Smooth muscle cell (in vitro differentiated cells): ENCODE measurements around the gene ETFB. TPM values are rescaled to one million over a fixed set of nuclear protein-coding genes. Genes with fewer than 3 reads are reported as not detected.
A peak's percentile ranks its signal among the peaks of the same experiment; 100 is the strongest.

Experiments used
- DNase-seq: peaks from one replicate; lab custom pipeline; 2025; ENCODE audit not compliant: unreplicated experiment; lab: John Stamatoyannopoulos, UW
- H2AFZ ChIP-seq: fragments of 200-600 bp; sonication (generic); 2 replicates; pipeline ENCODE4 v1.6.0; 2016; ENCODE audit warnings: antibody characterized with exemption, low read depth, mild to moderate bottlenecking
- H3F3A ChIP-seq: fragments of 200-600 bp; sonication (generic); 2 replicates; pipeline ENCODE4 v1.6.0; 2017; ENCODE audit warnings: antibody characterized with exemption, low read depth
- H3K27ac ChIP-seq: fragments of 200-600 bp; sonication (generic); 2 replicates; pipeline ENCODE4 v1.5.1; 2016; ENCODE audit warnings: low read depth, mild to moderate bottlenecking
- H3K27me3 ChIP-seq: fragments of 200-600 bp; sonication (generic); 2 replicates; pipeline ENCODE4 v1.6.1; 2016; ENCODE audit warnings: low read depth, mild to moderate bottlenecking
- H3K36me3 ChIP-seq: fragments of 200-600 bp; sonication (generic); 2 replicates; pipeline ENCODE4 v1.5.1; 2016; ENCODE audit warnings: low read depth
- H3K4me1 ChIP-seq: fragments of 200-600 bp; sonication (generic); 2 replicates; pipeline ENCODE4 v1.5.1; 2016; ENCODE audit warnings: low read depth
- H3K4me2 ChIP-seq: fragments of 200-600 bp; sonication (generic); 2 replicates; pipeline ENCODE4 v1.6.0; 2016; ENCODE audit warnings: mild to moderate bottlenecking
- H3K4me3 ChIP-seq: fragments of 200-600 bp; sonication (generic); 2 replicates; pipeline ENCODE4 v1.5.1; 2016; ENCODE audit warnings: mild to moderate bottlenecking
- H3K79me2 ChIP-seq: fragments of 200-600 bp; sonication (generic); 2 replicates; pipeline ENCODE4 v1.6.0; 2016; ENCODE audit warnings: low read depth, mild to moderate bottlenecking
- H3K9ac ChIP-seq: fragments of 200-600 bp; sonication (generic); 2 replicates; pipeline ENCODE4 v1.6.0; 2016; ENCODE audit warnings: low read depth
- H3K9me3 ChIP-seq: fragments of 200-600 bp; sonication (generic); replicated peaks from 2 replicates; pipeline ENCODE4 v1.5.1; 2016; ENCODE audit warnings: low read depth
- H4K20me1 ChIP-seq: fragments of 200-600 bp; sonication (generic); 2 replicates; pipeline ENCODE4 v1.6.0; 2016; ENCODE audit warnings: low read depth
- WGBS: methylation state at CpG from one replicate; pipeline ENCODE4 v1.1.7; 2016; ENCODE audit warnings: low lambda C conversion rate; 5-methylcytosine and 5-hydroxymethylcytosine counted together
- polyA plus RNA-seq: library from polyadenylated mRNA; unstranded; fragments of >200 nt; fragmentation: Nextera tagmentation; extraction: Ambion mirVana; gene quantifications from 2 replicates; pipeline ENCODE4 v1.2.1, GENCODE V29; 2016
- total RNA-seq: library from RNA; depleted of rRNA; stranded (reverse); fragments of >200 nt; gene quantifications from 2 replicates; pipeline ENCODE4 v1.2.3, GENCODE V29; 2014
- TF ChIP-seq, protein P1 (sequence below): fragments of 200-600 bp; sonication (generic); IDR thresholded peaks from 2 replicates; pipeline ENCODE4 v1.5.1; 2017; ENCODE audit warnings: borderline replicate concordance, mild to moderate bottlenecking, antibody characterized with exemption; ENCODE audit not compliant: insufficient read depth, poor library complexity, severe bottlenecking

Gene ETFB
- total and polyA plus RNA-seq, 2 experiments from 2014 or later: 51.1 to 94.5 TPM

DNA sequence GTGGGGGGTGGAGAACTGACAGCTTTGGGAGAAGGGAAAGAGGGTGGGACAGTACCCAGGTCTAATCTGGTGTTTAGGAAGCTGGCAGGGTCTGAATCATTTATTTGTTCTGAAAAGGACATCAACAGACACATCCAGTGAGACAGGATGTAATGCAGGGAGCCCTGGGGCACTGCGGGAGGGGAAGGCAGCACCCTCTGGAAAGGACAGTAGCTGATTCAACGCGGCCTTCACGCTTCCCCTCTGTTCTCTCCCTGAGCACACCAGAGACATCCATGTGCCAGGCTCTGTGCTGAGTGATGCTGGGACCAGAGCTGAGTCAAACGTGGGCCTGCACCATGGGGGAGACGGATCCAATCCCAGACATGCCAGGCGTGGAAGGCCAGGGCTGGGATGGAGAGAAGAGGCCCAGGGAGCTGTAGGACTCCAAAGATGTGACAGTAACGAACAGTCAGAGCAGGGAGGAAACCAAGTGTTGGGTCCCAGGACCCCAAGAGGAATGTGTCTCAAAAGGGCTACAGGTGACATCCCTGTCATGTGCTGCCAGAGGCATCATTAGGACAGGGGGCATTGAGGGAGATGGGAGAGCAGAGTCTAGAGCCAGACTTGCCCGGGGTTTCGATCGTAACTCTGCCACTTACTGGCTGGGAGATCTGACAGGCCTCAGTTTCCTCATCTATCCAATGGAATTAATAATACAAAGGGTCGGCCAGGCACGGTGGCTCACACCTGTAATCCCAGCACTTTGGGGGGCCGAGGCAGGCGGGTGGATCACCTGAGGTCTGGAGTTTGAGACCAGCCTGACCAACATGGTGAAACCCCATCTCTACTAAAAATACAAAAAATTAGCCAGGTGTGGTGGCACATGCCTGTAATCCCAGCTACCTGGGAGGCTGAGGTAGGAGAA lies 1.7 kb downstream of the ETFB start:
- Histone ChIP-seq H3K4me2 (peak overlapping the region; percentile 100), H2AFZ (no peak overlapping the region), H3K79me2 (no peaks in the 10 kb centered on the region), H3K36me3 (no peaks in the 10 kb centered on the region), H3K27ac (no peak overlapping the region), H3K4me1 (peaks cover 22% of the 10 kb centered on the region), H4K20me1 (no peaks in the 10 kb centered on the region), H3K27me3 (no peaks in the 10 kb centered on the region), H3K9ac (no peak overlapping the region), H3F3A (peaks cover 6% of the 10 kb centered on the region), H3K4me3 (peak overlapping the region; percentile 93), H3K9me3 (no peaks in the 10 kb centered on the region)
- TF ChIP-seq, protein P1, sequence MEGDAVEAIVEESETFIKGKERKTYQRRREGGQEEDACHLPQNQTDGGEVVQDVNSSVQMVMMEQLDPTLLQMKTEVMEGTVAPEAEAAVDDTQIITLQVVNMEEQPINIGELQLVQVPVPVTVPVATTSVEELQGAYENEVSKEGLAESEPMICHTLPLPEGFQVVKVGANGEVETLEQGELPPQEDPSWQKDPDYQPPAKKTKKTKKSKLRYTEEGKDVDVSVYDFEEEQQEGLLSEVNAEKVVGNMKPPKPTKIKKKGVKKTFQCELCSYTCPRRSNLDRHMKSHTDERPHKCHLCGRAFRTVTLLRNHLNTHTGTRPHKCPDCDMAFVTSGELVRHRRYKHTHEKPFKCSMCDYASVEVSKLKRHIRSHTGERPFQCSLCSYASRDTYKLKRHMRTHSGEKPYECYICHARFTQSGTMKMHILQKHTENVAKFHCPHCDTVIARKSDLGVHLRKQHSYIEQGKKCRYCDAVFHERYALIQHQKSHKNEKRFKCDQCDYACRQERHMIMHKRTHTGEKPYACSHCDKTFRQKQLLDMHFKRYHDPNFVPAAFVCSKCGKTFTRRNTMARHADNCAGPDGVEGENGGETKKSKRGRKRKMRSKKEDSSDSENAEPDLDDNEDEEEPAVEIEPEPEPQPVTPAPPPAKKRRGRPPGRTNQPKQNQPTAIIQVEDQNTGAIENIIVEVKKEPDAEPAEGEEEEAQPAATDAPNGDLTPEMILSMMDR: no peak
- 86% methylated on average over 15 of the region's 15 CpGs for WGBS
- no peak for DNase-seq

DNA sequence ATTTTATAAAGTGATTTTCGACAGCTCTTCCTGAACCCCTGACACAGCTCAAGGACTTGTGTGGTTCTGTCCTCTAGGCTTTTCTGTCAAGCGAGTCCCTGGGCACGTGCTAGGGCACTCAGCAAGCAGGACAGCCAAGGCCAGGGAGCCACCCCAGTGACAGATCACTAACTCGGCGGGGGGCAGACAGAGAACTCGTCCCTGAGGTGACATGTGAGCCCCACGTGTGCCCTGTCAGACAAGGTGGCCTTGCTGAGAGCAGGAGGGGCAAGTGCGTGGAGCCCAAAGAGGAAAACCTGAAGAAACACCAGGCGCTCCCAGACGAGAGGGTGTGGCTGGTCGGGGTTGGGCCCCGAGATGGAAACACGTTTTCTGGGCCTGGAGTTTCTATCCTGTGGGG lies 4.9 kb downstream of the ETFB start:
- peaks cover 7% of the 10 kb centered on the region for H3F3A ChIP-seq
- no peak overlapping the region for H3K9ac ChIP-seq
- H3K27ac ChIP-seq: no peak overlapping the region
- no peaks in the 10 kb centered on the region for H3K9me3 ChIP-seq
- no peak for DNase-seq
- H3K36me3 ChIP-seq: no peaks in the 10 kb centered on the region
- peaks cover 10% of the 10 kb centered on the region for H3K4me1 ChIP-seq
- H3K79me2 ChIP-seq: no peaks in the 10 kb centered on the region
- no peak overlapping the region for H3K4me2 ChIP-seq
- H3K4me3 ChIP-seq: no peak overlapping the region
- WGBS: 96% methylated on average over 13 of the region's 13 CpGs
- peaks cover 2% of the 10 kb centered on the region for H4K20me1 ChIP-seq
- no peak overlapping the region for H2AFZ ChIP-seq
- H3K27me3 ChIP-seq: no peaks in the 10 kb centered on the region
- TF ChIP-seq, protein P1: no peak

- Histone ChIP-seq H4K20me1 (peaks cover 2% of the 10 kb centered on the region), H3K9ac (no peak overlapping the region), H3K27me3 (no peaks in the 10 kb centered on the region), H3K36me3 (no peaks in the 10 kb centered on the region), H3K27ac (peak overlapping the region; percentile 63), H2AFZ (no peak overlapping the region), H3K9me3 (no peaks in the 10 kb centered on the region), H3K4me1 (peaks cover 8% of the 10 kb centered on the region), H3F3A (peaks cover 7% of the 10 kb centered on the region), H3K4me3 (no peak overlapping the region), H3K79me2 (no peaks in the 10 kb centered on the region), H3K4me2 (peak overlapping the region; percentile 57)
- DNase-seq: no peak
- TF ChIP-seq, protein P1: no peak
- WGBS: 58% methylated on average over 4 of the region's 4 CpGs
Observed at GRCh38 chr19:51359294-51359693, 6.9 kb downstream of the ETFB start.
